Activated naive CD8-positive, alpha-beta T cell treated with anti-CD3 and anti-CD28 coated beads for 36 hours (primary cell): ENCODE data around the gene NKX2-8. TPM values are rescaled to one million over a fixed set of nuclear protein-coding genes. Genes with fewer than 3 reads are reported as not detected.
"Not testable (repeated sequence)": the region's sequence is repeated elsewhere in the genome, so short reads cannot be mapped to it uniquely, and the experiment has no call there.

Experiments
- DNase-seq: peaks from one replicate; pipeline ENCODE4 v3.0.0; 2021
- H3K27ac Mint-ChIP-seq: one replicate; pipeline ENCODE4 v1.8.0; 2022; ENCODE audit warnings: mild to moderate bottlenecking, moderate library complexity, mixed read lengths
- H3K27me3 Mint-ChIP-seq: one replicate; pipeline ENCODE4 v1.8.0; 2022; ENCODE audit warnings: mild to moderate bottlenecking, mixed read lengths
- H3K36me3 Mint-ChIP-seq: one replicate; pipeline ENCODE4 v1.8.0; 2021; ENCODE audit warnings: mild to moderate bottlenecking, mixed read lengths
- H3K4me1 Mint-ChIP-seq: one replicate; pipeline ENCODE4 v1.8.0; 2021; ENCODE audit warnings: mixed read lengths
- H3K4me3 Mint-ChIP-seq: one replicate; pipeline ENCODE4 v1.8.0; 2022; ENCODE audit warnings: mild to moderate bottlenecking, moderate library complexity, mixed read lengths
- H3K9me3 Mint-ChIP-seq: one replicate; pipeline ENCODE4 v1.8.0; 2022; ENCODE audit warnings: mixed read lengths
- total RNA-seq, 2 experiments: library from RNA; stranded (reverse); gene quantifications; one replicate each; pipeline ENCODE4 v1.2.3, GENCODE V29; 2021

NKX2-8 gene
- total RNA-seq, 2 experiments from 2014 or later = not detected

- H3K4me1 Mint-ChIP-seq = peaks cover 3% of the 10 kb centered on the region
- H3K27me3 Mint-ChIP-seq = peaks cover 86% of the 10 kb centered on the region
- DNase-seq = no peak
- no peaks in the 10 kb centered on the region for H3K9me3 Mint-ChIP-seq
- no peaks in the 10 kb centered on the region for H3K36me3 Mint-ChIP-seq
- H3K4me3 Mint-ChIP-seq = no peak overlapping the region
- no peak overlapping the region for H3K27ac Mint-ChIP-seq
These were observed 1.7 kb upstream of the NKX2-8 start for GRCh38 chr14:36583893-36584811.

- Mint-ChIP-seq H3K9me3 (no peaks in the 10 kb centered on the region), H3K36me3 (no peaks in the 10 kb centered on the region)
- no peak for DNase-seq
These were observed 953 bp upstream of the NKX2-8 start for GRCh38 chr14:36583242-36583892.

GRCh38 chr14:36582874-36583241, 444 bp upstream of the NKX2-8 start:
- H3K9me3 Mint-ChIP-seq = no peaks in the 10 kb centered on the region
- no peak for DNase-seq
- H3K27me3 Mint-ChIP-seq = peaks cover 88% of the 10 kb centered on the region
- H3K4me3 Mint-ChIP-seq = no peak overlapping the region
- no peaks in the 10 kb centered on the region for H3K36me3 Mint-ChIP-seq
- peaks cover 3% of the 10 kb centered on the region for H3K4me1 Mint-ChIP-seq
- no peak overlapping the region for H3K27ac Mint-ChIP-seq

More at GRCh38 chr14:36583242-36583892, 953 bp upstream of the NKX2-8 start:
- no peak overlapping the region for H3K4me3 Mint-ChIP-seq
- H3K4me1 Mint-ChIP-seq = peaks cover 3% of the 10 kb centered on the region
- no peak overlapping the region for H3K27ac Mint-ChIP-seq
- H3K27me3 Mint-ChIP-seq = peaks cover 86% of the 10 kb centered on the region

GRCh38 chr14:36580856-36581831, 1.3 kb downstream of the NKX2-8 start:
- Mint-ChIP-seq H3K4me3 (peak overlapping the region; percentile 18), H3K27ac (no peak overlapping the region), H3K27me3 (peaks cover 77% of the 10 kb centered on the region), H3K9me3 (no peaks in the 10 kb centered on the region), H3K36me3 (no peaks in the 10 kb centered on the region), H3K4me1 (peaks cover 3% of the 10 kb centered on the region)
- DNase-seq = peak; percentile 36

- no peak overlapping the region for H3K27ac Mint-ChIP-seq
- peaks cover 3% of the 10 kb centered on the region for H3K4me1 Mint-ChIP-seq
- H3K9me3 Mint-ChIP-seq = no peaks in the 10 kb centered on the region
- peaks cover 71% of the 10 kb centered on the region for H3K27me3 Mint-ChIP-seq
- no peak overlapping the region for H3K4me3 Mint-ChIP-seq
- no peaks in the 10 kb centered on the region for H3K36me3 Mint-ChIP-seq
- no peak for DNase-seq
These were observed 2.1 kb downstream of the NKX2-8 start for GRCh38 chr14:36580141-36580855.

GRCh38 chr14:36579573-36580140, 2.8 kb downstream of the NKX2-8 start:
- no peak for DNase-seq
- H3K27ac Mint-ChIP-seq = no peak overlapping the region
- H3K9me3 Mint-ChIP-seq = no peaks in the 10 kb centered on the region
- H3K27me3 Mint-ChIP-seq = peaks cover 64% of the 10 kb centered on the region
- no peak overlapping the region for H3K4me3 Mint-ChIP-seq
- no peaks in the 10 kb centered on the region for H3K36me3 Mint-ChIP-seq
- H3K4me1 Mint-ChIP-seq = peaks cover 3% of the 10 kb centered on the region

GRCh38 chr14:36579001-36579555, 3.3 kb downstream of the NKX2-8 start:
- no peak for DNase-seq
- no peak overlapping the region for H3K4me3 Mint-ChIP-seq
- H3K4me1 Mint-ChIP-seq = peaks cover 3% of the 10 kb centered on the region
- H3K9me3 Mint-ChIP-seq = no peaks in the 10 kb centered on the region
- H3K27ac Mint-ChIP-seq = no peak overlapping the region
- H3K27me3 Mint-ChIP-seq = peaks cover 59% of the 10 kb centered on the region
- no peaks in the 10 kb centered on the region for H3K36me3 Mint-ChIP-seq

- DNase-seq = no peak
- Mint-ChIP-seq H3K4me1 (no peaks in the 10 kb centered on the region), H3K4me3 (no peak overlapping the region), H3K27me3 (peaks cover 18% of the 10 kb centered on the region), H3K9me3 (peaks cover 6% of the 10 kb centered on the region), H3K36me3 (no peaks in the 10 kb centered on the region), H3K27ac (no peak overlapping the region)
These were observed 12.3 kb downstream of the NKX2-8 start for GRCh38 chr14:36570065-36570464.

GRCh38 chr14:36556811-36557433, 25.5 kb downstream of the NKX2-8 start:
- no peaks in the 10 kb centered on the region for H3K9me3 Mint-ChIP-seq
- H3K4me1 Mint-ChIP-seq = peaks cover 2% of the 10 kb centered on the region
- H3K4me3 Mint-ChIP-seq = no peak overlapping the region
- no peaks in the 10 kb centered on the region for H3K36me3 Mint-ChIP-seq
- DNase-seq = peak; percentile 26
- no peak overlapping the region for H3K27ac Mint-ChIP-seq
- peaks cover 16% of the 10 kb centered on the region for H3K27me3 Mint-ChIP-seq

- Mint-ChIP-seq H3K4me3 (no peak overlapping the region), H3K27ac (no peak overlapping the region), H3K27me3 (peaks cover 9% of the 10 kb centered on the region), H3K4me1 (peaks cover 2% of the 10 kb centered on the region), H3K9me3 (no peaks in the 10 kb centered on the region), H3K36me3 (no peaks in the 10 kb centered on the region)
- no peak for DNase-seq
These were observed 26.2 kb downstream of the NKX2-8 start for GRCh38 chr14:36555998-36556743.

- Mint-ChIP-seq H3K4me1 (peaks cover 2% of the 10 kb centered on the region), H3K4me3 (no peak overlapping the region), H3K36me3 (no peaks in the 10 kb centered on the region), H3K27me3 (peaks cover 12% of the 10 kb centered on the region), H3K27ac (no peak overlapping the region), H3K9me3 (no peaks in the 10 kb centered on the region)
- no peak for DNase-seq
These were observed 28.7 kb downstream of the NKX2-8 start for GRCh38 chr14:36553656-36554260.

GRCh38 chr14:36550899-36551298, 31.5 kb downstream of the NKX2-8 start:
- H3K4me3 Mint-ChIP-seq = no peak overlapping the region
- no peak for DNase-seq
- no peaks in the 10 kb centered on the region for H3K36me3 Mint-ChIP-seq
- no peaks in the 10 kb centered on the region for H3K9me3 Mint-ChIP-seq
- no peaks in the 10 kb centered on the region for H3K4me1 Mint-ChIP-seq
- no peak overlapping the region for H3K27ac Mint-ChIP-seq
- peaks cover 16% of the 10 kb centered on the region for H3K27me3 Mint-ChIP-seq

- H3K36me3 Mint-ChIP-seq, H3K27ac Mint-ChIP-seq, H3K4me3 Mint-ChIP-seq, DNase-seq, H3K9me3 Mint-ChIP-seq, H3K4me1 Mint-ChIP-seq: not testable (repeated sequence)
- H3K27me3 Mint-ChIP-seq = peaks cover 30% of the 10 kb centered on the region
These were observed 38.1 kb downstream of the NKX2-8 start for GRCh38 chr14:36544280-36544679.
